ENCODE data around the gene GABRG3. TPM values are rescaled to one million over a fixed set of nuclear protein-coding genes. Genes with fewer than 3 reads are reported as not detected.

Gene GABRG3
- total and polyA plus RNA-seq, 2 of the 4 experiments (the other 2 are of a cell fraction): not detected

DNA sequence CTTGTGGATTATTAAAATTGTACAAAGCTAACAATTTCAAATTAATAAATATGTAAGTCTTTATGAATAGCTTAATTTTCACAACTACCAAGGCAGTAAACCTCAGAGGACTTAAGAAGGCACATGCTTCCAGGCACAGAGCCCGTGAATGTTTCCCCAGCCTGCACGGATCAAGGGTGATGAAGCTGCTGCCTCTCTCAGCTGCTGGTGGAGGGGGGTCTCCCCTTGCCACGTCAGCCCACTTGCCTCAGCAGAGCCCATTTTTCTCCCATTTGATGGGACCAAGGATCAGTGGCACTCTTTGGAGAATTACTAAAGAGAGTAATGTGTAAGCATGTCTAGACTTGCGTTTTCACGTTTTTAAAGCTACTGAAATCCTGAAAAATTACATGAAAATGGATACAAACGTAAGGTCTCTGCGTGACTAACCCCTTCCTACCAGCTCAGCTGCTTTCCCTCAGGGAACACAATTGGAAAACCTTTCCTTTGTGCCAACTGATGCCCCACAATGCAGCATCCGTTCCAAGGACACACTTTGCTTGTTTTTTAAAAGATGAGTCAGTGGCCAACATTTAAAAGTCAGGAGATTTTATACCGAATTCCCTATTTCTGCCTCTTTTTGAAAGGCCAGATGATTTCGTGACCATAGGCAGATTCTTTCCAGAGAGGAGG, 494.1 kb downstream of the GABRG3 start:
- Histone ChIP-seq H3K14ac (replicated peaks; ENCODE audit: low read depth, low read length) (no peak overlapping the region), H3K23ac (ENCODE audit: low read depth, low read length) (no peak overlapping the region), H3K4ac (ENCODE audit: low read depth, low read length) (no peak overlapping the region), H3K27me3 (ENCODE audit: control insufficient read depth, insufficient read depth, low read length) (no peaks in the 10 kb centered on the region), H2AK9ac (replicated peaks; ENCODE audit: low read depth, low read length, poor library complexity) (no peak overlapping the region), H3K18ac (ENCODE audit: low read depth, low read length) (no peak overlapping the region), H2AFZ (replicated peaks; ENCODE audit: low read length, poor library complexity) (no peak overlapping the region), H2BK15ac (ENCODE audit: low read depth, low read length) (no peak overlapping the region), H3K36me3 (ENCODE audit: control insufficient read depth, insufficient read depth, low read length) (no peaks in the 10 kb centered on the region), H2AK5ac (ENCODE audit: low read depth, low read length) (no peak overlapping the region), H4K20me1 (ENCODE audit: insufficient read depth, low read length) (no peaks in the 10 kb centered on the region), H4K8ac (ENCODE audit: low read depth in 2 of 2, low read length in 2 of 2) (no peak overlapping the region), H3K9me3 (ENCODE audit: control insufficient read depth, insufficient read depth, low read length) (peaks cover 14% of the 10 kb centered on the region), H3K79me1 (ENCODE audit: low read depth in 1 of 2, low read length in 2 of 2) (no peaks in the 10 kb centered on the region), H3K9me1 (ENCODE audit: insufficient read depth, low read length) (no peaks in the 10 kb centered on the region), H3K4me3 (ENCODE audit: insufficient read depth, low read depth, low read length) (no peak overlapping the region), H3K9ac (ENCODE audit: low read depth, low read length) (no peak overlapping the region), H4K5ac (ENCODE audit: low read depth, low read length) (no peak overlapping the region), H3K4me2 (ENCODE audit: low read depth, low read length) (no peak overlapping the region), H3K56ac (ENCODE audit: extremely low read depth, insufficient read depth, low read length) (no peak overlapping the region), H2BK5ac (ENCODE audit: low read depth, low read length, poor library complexity, severe bottlenecking) (no peak overlapping the region), H3K27ac (ENCODE audit: insufficient read depth, low read length) (no peak overlapping the region), H4K91ac (ENCODE audit: insufficient read depth, low read depth, low read length) (no peak overlapping the region), H2BK20ac (ENCODE audit: low read depth, low read length) (no peak overlapping the region), H3K4me1 (ENCODE audit: control insufficient read depth, insufficient read depth, low read length) (no peaks in the 10 kb centered on the region), H2BK120ac (ENCODE audit: low read depth, low read length) (no peak overlapping the region)
- intact Hi-C loops (cut with micrococcal nuclease): no loop called here
- TF ChIP-seq FOS (IDR thresholded peaks at IDR 0.05; ENCODE audit: low read depth, low read length) (no peak), MAFK (IDR thresholded peaks at IDR 0.05; ENCODE audit: low read depth, low read length) (no peak), NFE2L2 (IDR thresholded peaks at IDR 0.05; ENCODE audit: low read depth, low read length) (no peak), MXI1 (IDR thresholded peaks at IDR 0.05; ENCODE audit: borderline replicate concordance, low read depth, low read length) (no peak), CHD1 (IDR thresholded peaks at IDR 0.05; ENCODE audit: low read depth, low read length) (no peak)
- in situ Hi-C loops (cut with MboI; ENCODE audit: low sequenced_read_pairs): no loop called here
- 40% methylated on average over 1 of the region's 10 CpGs; no CpG with 5 or more reads in 1 of the 2 experiments for WGBS, 2 experiments (ENCODE audit: extremely low coverage in 2 of 2, insufficient read length in 1 of 2)
- DNase-seq: no peak
- dilution Hi-C loops (cut with HindIII; ENCODE audit: low sequenced_read_pairs, unreplicated experiment): no loop called here
- ChIA-PET POLR2A (ENCODE audit: unreplicated experiment) (no interaction called here), CTCF (no interaction called here)
- no TSS peak for BruUV-seq (replicated peaks)
- no peak for ATAC-seq (ENCODE audit: low read depth)

Data from IMR-90 (cell line).